Measurements from ENCODE around the gene SLC7A5.

DNA sequence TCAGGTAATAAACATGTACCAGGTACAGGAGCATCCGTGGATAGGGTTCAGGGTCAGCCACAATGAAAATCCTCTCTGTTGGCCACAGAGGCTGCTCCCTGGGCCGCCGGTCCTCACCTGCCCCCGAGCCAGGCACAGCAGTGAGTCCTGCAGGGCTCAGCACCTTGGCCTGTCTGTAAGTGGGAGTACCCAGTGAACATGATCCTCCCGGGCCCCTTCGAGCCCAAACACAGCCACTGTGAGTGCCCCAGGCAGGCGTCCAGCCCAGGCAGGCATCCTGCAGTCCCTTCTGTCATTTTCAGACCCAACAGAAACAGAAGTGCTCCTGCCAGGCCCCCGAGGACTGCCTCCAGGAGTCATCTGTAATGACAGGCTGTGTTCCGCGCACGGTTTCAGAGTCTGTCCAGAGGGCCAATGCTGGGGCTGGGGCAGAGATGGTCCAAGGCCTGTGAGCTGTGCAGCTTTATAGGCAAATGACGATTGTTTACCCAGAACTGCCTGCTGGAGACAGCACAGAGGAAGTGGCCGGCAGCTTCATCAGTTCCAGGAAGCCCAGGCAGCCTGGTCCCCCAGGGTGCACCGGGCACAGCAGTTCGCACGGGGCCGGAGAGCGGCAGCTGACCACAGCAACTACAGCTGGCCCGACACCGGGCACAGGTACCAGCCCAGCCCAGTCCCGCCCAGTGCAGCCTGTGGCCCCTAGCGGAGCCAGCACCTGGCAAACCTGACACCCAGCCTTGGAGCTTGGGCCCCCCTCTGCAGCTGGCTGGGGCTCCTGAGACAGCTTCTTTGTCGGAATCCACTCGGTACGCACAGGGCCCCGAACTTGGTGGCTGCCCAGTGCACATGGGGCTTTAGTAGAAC is 13.2 kb downstream of the SLC7A5 start:
- TF ChIP-seq EP300 (IDR thresholded peaks at IDR 0.05) (no peak), SREBF2 (IDR thresholded peaks at IDR 0.05) (no peak), CHD2 (IDR thresholded peaks at IDR 0.05; ENCODE audit: low read length, partially characterized antibody) (no peak), POLR2A (IDR thresholded peaks at IDR 0.05; ENCODE audit: low read length) (no peak), RAD21 (conservative IDR thresholded peaks at IDR 0.05 in 1 of 2, IDR thresholded peaks at IDR 0.05 in 1 of 2) (no peak), RCOR1 (IDR thresholded peaks at IDR 0.05; ENCODE audit: low read depth, low read length) (no peak), JUNB (IDR thresholded peaks at IDR 0.05) (no peak), ESRRA (IDR thresholded peaks at IDR 0.05; ENCODE audit: borderline replicate concordance, low read length) (no peak), MAFK (IDR thresholded peaks at IDR 0.05; ENCODE audit: partially characterized antibody) (no peak), RFX5 (IDR thresholded peaks at IDR 0.05) (no peak)
- TF ChIP-seq, protein P1, sequence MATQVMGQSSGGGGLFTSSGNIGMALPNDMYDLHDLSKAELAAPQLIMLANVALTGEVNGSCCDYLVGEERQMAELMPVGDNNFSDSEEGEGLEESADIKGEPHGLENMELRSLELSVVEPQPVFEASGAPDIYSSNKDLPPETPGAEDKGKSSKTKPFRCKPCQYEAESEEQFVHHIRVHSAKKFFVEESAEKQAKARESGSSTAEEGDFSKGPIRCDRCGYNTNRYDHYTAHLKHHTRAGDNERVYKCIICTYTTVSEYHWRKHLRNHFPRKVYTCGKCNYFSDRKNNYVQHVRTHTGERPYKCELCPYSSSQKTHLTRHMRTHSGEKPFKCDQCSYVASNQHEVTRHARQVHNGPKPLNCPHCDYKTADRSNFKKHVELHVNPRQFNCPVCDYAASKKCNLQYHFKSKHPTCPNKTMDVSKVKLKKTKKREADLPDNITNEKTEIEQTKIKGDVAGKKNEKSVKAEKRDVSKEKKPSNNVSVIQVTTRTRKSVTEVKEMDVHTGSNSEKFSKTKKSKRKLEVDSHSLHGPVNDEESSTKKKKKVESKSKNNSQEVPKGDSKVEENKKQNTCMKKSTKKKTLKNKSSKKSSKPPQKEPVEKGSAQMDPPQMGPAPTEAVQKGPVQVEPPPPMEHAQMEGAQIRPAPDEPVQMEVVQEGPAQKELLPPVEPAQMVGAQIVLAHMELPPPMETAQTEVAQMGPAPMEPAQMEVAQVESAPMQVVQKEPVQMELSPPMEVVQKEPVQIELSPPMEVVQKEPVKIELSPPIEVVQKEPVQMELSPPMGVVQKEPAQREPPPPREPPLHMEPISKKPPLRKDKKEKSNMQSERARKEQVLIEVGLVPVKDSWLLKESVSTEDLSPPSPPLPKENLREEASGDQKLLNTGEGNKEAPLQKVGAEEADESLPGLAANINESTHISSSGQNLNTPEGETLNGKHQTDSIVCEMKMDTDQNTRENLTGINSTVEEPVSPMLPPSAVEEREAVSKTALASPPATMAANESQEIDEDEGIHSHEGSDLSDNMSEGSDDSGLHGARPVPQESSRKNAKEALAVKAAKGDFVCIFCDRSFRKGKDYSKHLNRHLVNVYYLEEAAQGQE (IDR thresholded peaks at IDR 0.05): no peak
- TF ChIP-seq, protein P2, sequence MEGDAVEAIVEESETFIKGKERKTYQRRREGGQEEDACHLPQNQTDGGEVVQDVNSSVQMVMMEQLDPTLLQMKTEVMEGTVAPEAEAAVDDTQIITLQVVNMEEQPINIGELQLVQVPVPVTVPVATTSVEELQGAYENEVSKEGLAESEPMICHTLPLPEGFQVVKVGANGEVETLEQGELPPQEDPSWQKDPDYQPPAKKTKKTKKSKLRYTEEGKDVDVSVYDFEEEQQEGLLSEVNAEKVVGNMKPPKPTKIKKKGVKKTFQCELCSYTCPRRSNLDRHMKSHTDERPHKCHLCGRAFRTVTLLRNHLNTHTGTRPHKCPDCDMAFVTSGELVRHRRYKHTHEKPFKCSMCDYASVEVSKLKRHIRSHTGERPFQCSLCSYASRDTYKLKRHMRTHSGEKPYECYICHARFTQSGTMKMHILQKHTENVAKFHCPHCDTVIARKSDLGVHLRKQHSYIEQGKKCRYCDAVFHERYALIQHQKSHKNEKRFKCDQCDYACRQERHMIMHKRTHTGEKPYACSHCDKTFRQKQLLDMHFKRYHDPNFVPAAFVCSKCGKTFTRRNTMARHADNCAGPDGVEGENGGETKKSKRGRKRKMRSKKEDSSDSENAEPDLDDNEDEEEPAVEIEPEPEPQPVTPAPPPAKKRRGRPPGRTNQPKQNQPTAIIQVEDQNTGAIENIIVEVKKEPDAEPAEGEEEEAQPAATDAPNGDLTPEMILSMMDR (IDR thresholded peaks at IDR 0.05): no peak
- TF ChIP-seq, protein P3, sequence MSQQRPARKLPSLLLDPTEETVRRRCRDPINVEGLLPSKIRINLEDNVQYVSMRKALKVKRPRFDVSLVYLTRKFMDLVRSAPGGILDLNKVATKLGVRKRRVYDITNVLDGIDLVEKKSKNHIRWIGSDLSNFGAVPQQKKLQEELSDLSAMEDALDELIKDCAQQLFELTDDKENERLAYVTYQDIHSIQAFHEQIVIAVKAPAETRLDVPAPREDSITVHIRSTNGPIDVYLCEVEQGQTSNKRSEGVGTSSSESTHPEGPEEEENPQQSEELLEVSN (IDR thresholded peaks at IDR 0.05; ENCODE audit: borderline replicate concordance, low read depth): no peak
- TF ChIP-seq, protein P4, sequence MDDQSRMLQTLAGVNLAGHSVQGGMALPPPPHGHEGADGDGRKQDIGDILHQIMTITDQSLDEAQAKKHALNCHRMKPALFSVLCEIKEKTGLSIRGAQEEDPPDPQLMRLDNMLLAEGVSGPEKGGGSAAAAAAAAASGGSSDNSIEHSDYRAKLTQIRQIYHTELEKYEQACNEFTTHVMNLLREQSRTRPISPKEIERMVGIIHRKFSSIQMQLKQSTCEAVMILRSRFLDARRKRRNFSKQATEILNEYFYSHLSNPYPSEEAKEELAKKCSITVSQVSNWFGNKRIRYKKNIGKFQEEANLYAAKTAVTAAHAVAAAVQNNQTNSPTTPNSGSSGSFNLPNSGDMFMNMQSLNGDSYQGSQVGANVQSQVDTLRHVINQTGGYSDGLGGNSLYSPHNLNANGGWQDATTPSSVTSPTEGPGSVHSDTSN (IDR thresholded peaks at IDR 0.05): 0 out of 2 replicates have a peak, but pooled peaks have one; percentile 22

Data from A549 (cell line).